GM12865 (cell line): Measurements from ENCODE around the gene MAGI1.
A peak's percentile ranks its signal among the peaks of the same experiment; 100 is the strongest.
"Not testable (repeated sequence)": the region's sequence is repeated elsewhere in the genome, so short reads cannot be mapped to it uniquely, and the experiment has no call there.

Experiments used
- DNase-seq: peaks from one replicate; pipeline ENCODE4 v3.0.0; 2010; ENCODE audit warnings: low read depth
- H3K4me3 ChIP-seq: 2 replicates; pipeline ENCODE4 v1.5.1; 2011; ENCODE audit warnings: mild to moderate bottlenecking, low read depth, low read length, control low read depth
- CTCF ChIP-seq: IDR thresholded peaks from 2 replicates; pipeline ENCODE4 v1.5.1; 2011; ENCODE audit warnings: low read length, control low read depth, low read depth, inconsistent platforms; ENCODE audit not compliant: insufficient read depth; ENCODE audit errors: missing control alignments

Gene MAGI1

GRCh38 chr3:65568497-65568896, 470.2 kb downstream of the MAGI1 start:
- TF ChIP-seq CTCF: no peak
- no peak overlapping the region for H3K4me3 ChIP-seq
- no peak for DNase-seq

DNA sequence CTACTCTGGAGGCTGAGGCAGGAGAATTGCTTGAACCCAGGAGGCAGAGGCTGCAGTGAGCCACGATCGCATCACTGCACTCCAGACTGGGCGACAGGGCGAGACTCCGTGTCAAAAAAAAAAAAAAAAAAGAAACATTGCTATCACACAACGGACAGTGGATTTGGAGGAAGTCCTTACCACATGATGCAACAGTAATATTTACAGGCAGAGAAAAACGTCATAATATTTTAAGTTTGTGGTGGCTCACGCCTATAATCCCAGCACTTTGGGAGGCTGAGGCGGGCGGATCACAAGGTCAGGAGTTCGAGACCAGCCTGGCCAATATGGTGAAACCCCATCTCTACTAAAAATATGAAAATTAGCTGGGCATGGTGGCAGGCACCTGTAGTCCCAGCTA, 473.0 kb downstream of the MAGI1 start:
- DNase-seq: not testable (repeated sequence)

GRCh38 chr3:65564483-65564882, 474.2 kb downstream of the MAGI1 start:
- no peak for TF ChIP-seq CTCF

More for the DNA sequence above, 473.0 kb downstream of the MAGI1 start:
- H3K4me3 ChIP-seq: not testable (repeated sequence)

DNA sequence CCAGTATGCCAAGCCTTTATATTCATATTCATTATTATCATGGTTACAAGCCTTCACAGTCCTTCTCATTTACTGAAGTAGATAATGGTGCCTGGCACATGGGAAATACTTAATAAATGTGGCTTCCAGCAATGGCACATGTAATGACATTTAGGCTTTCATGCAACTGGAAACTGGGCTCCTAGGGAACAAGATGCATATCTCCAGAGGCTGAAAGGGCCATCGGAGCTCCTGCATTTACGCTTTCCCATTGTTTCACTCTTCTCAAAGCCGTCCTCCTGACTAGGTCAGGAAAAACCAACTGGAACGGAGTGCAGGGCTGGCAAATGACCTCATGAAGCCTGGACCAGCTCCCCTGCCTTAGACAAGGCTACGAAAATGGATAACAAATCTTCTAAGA, 474.9 kb downstream of the MAGI1 start:
- no peak for TF ChIP-seq CTCF
- H3K4me3 ChIP-seq: no peak overlapping the region
- no peak for DNase-seq

More at GRCh38 chr3:65564483-65564882, 474.2 kb downstream of the MAGI1 start:
- no peak for DNase-seq
- no peak overlapping the region for H3K4me3 ChIP-seq

DNA sequence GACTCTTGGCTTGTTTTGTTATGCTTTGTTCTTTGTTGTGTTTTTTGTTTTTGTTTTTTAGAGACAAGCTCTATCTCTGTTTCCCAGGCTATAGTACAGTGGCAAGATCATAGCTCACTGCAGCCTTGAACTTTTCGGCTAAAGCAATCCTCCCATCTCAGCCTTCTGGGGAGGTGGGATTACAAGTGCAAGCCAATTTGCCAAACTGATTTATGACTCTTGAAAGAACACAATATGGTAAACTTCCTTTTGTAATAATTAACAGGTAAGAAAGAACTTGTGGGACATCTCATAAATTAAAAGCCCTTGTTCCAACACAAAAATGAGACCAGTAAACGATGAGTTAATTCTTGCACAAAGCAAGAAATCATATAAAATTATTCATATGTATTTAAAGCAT, 476.3 kb downstream of the MAGI1 start:
- no peak for DNase-seq
- TF ChIP-seq CTCF: no peak
- H3K4me3 ChIP-seq: no peak overlapping the region

DNA sequence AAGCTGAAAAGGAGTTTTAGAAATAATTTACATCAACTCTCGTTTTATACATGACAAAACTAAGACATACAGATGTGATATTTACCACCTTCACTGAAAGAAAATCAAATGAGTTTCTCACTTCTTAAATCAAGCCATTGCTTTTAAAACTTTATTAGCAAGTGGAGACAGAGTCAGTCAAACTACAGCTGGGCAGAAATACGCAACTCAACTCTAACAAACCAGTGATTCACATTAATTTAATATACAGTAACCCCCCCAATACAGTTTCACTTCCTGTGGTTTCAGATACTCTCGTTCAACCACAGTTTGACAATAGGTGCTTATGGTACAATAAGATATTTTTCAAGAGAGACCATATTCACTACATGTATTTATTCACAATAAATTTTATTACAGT, 477.1 kb downstream of the MAGI1 start:
- DNase-seq: peak; percentile 4
- no peak for TF ChIP-seq CTCF

DNA sequence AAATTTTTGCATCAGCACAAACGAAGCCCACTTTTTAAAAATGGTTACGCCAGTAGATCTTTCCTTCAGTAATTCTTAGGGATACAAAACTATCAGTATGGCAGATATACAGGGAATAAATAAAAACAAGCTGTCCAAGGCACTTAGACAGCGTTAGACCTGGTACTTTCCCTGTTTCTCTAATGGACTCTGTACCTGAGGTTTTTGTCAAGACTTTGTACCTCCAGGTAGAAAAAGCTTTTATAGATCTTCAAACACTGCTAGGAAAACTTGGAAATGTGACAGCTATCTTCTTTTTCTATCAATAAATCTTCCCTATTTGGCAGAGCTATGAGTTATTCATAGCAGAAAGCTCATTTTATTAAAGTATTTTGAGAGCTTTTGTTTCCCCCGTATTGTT, 477.8 kb downstream of the MAGI1 start:
- TF ChIP-seq CTCF: no peak

More for the DNA sequence above, 477.1 kb downstream of the MAGI1 start:
- H3K4me3 ChIP-seq: no peak overlapping the region

More for the DNA sequence above, 477.8 kb downstream of the MAGI1 start:
- no peak for DNase-seq
- H3K4me3 ChIP-seq: no peak overlapping the region
